ENCODE measurements around the gene CEBPZOS. TPM values are rescaled to one million over a fixed set of nuclear protein-coding genes. Genes with fewer than 3 reads are reported as not detected.

CEBPZOS gene
- total and polyA plus RNA-seq, 2 of the 4 experiments (the other 2 are of a cell fraction), result 16.8 to 31.5 TPM

GRCh38 chr2:37226863-37227262 lies 30.6 kb downstream of the CEBPZOS start:
- peaks cover 4% of the 10 kb centered on the region for H3K9me1 ChIP-seq (ENCODE audit: insufficient read depth, low read length)
- H3K27ac ChIP-seq (ENCODE audit: insufficient read depth, low read length), result no peak overlapping the region
- H4K5ac ChIP-seq (ENCODE audit: low read depth, low read length), result no peak overlapping the region
- H2BK15ac ChIP-seq (ENCODE audit: low read depth, low read length), result no peak overlapping the region
- H3K4ac ChIP-seq (ENCODE audit: low read depth, low read length), result no peak overlapping the region
- H2BK5ac ChIP-seq (ENCODE audit: low read depth, low read length, poor library complexity, severe bottlenecking), result no peak overlapping the region
- peaks cover 18% of the 10 kb centered on the region for H3K36me3 ChIP-seq (ENCODE audit: control insufficient read depth, insufficient read depth, low read length)
- dilution Hi-C loops (cut with HindIII; ENCODE audit: low sequenced_read_pairs, unreplicated experiment), result no loop called here
- H3K4me1 ChIP-seq (ENCODE audit: control insufficient read depth, insufficient read depth, low read length), result peaks cover 2% of the 10 kb centered on the region; the same call in 1 of the 2 replicates
- no peak overlapping the region for H2BK120ac ChIP-seq (ENCODE audit: low read depth, low read length)
- DNase-seq, result no peak
- no CpG with 5 or more reads among the region's 4 CpGs for WGBS, 2 experiments (ENCODE audit: extremely low coverage in 2 of 2, insufficient read length in 1 of 2)
- H2AK5ac ChIP-seq (ENCODE audit: low read depth, low read length), result no peak overlapping the region
- H3K18ac ChIP-seq (ENCODE audit: low read depth, low read length), result no peak overlapping the region
- no peak overlapping the region for H4K91ac ChIP-seq (ENCODE audit: insufficient read depth, low read depth, low read length)
- peaks cover 11% of the 10 kb centered on the region for H4K20me1 ChIP-seq (ENCODE audit: insufficient read depth, low read length)
- H3K79me1 ChIP-seq (ENCODE audit: low read depth in 1 of 2, low read length in 2 of 2), result peaks cover 30 to 61% of the 10 kb centered on the region in 2 experiments
- no peak overlapping the region for H3K14ac ChIP-seq (replicated peaks; ENCODE audit: low read depth, low read length)
- no peak overlapping the region for H3K4me3 ChIP-seq (ENCODE audit: insufficient read depth, low read depth, low read length)
- no peak overlapping the region for H3K23ac ChIP-seq (ENCODE audit: low read depth, low read length)
- no peaks in the 10 kb centered on the region for H3K9me3 ChIP-seq (ENCODE audit: control insufficient read depth, insufficient read depth, low read length)
- H2BK20ac ChIP-seq (ENCODE audit: low read depth, low read length), result no peak overlapping the region
- no peak overlapping the region for H4K8ac ChIP-seq (ENCODE audit: low read depth in 2 of 2, low read length in 2 of 2)
- ChIA-PET POLR2A (ENCODE audit: unreplicated experiment) (interaction anchor here (0.6 kb wide), 1 partner anchor 378 kb away, joined by 4 read pairs; no protein-coding TSS in a partner anchor), CTCF (no interaction called here)
- no TSS peak for BruUV-seq (replicated peaks)
- no peak overlapping the region for H2AK9ac ChIP-seq (replicated peaks; ENCODE audit: low read depth, low read length, poor library complexity)
- intact Hi-C loops (cut with micrococcal nuclease), result no loop called here
- H2AFZ ChIP-seq (replicated peaks; ENCODE audit: low read length, poor library complexity), result no peak overlapping the region
- no peaks in the 10 kb centered on the region for H3K27me3 ChIP-seq (ENCODE audit: control insufficient read depth, insufficient read depth, low read length)
- in situ Hi-C loops (cut with MboI; ENCODE audit: low sequenced_read_pairs), result no loop called here
- H3K4me2 ChIP-seq (ENCODE audit: low read depth, low read length), result no peak overlapping the region
- H3K56ac ChIP-seq (ENCODE audit: extremely low read depth, insufficient read depth, low read length), result no peak overlapping the region
- ATAC-seq (ENCODE audit: low read depth), result no peak
- H3K9ac ChIP-seq (ENCODE audit: low read depth, low read length), result no peak overlapping the region
- TF ChIP-seq CTCF (conservative IDR thresholded peaks at IDR 0.05; ENCODE audit: low read depth, low read length), result no peak
- TF ChIP-seq MXI1 (IDR thresholded peaks at IDR 0.05; ENCODE audit: borderline replicate concordance, low read depth, low read length), result no peak
- no peak for TF ChIP-seq RFX5 (IDR thresholded peaks at IDR 0.05; ENCODE audit: low read depth, low read length)
- TF ChIP-seq SMC3 (IDR thresholded peaks at IDR 0.05; ENCODE audit: low read depth, low read length), result no peak
- TF ChIP-seq MAZ (IDR thresholded peaks at IDR 0.05; ENCODE audit: borderline replicate concordance, low read depth, low read length), result no peak
- no peak for TF ChIP-seq USF2 (IDR thresholded peaks at IDR 0.05; ENCODE audit: low read depth, low read length)
- no peak for TF ChIP-seq NFE2L2 (IDR thresholded peaks at IDR 0.05; ENCODE audit: low read depth, low read length)
- no peak for TF ChIP-seq POLR2A (IDR thresholded peaks at IDR 0.05; ENCODE audit: low read depth, low read length)
- TF ChIP-seq ELK1 (IDR thresholded peaks at IDR 0.05; ENCODE audit: borderline replicate concordance, low read depth, low read length), result no peak
- TF ChIP-seq BHLHE40 (IDR thresholded peaks at IDR 0.05; ENCODE audit: low read depth, low read length), result no peak
- TF ChIP-seq MAFK (IDR thresholded peaks at IDR 0.05; ENCODE audit: low read depth, low read length), result no peak
- no peak for TF ChIP-seq RAD21 (IDR thresholded peaks at IDR 0.05; ENCODE audit: low read length)
- no peak for TF ChIP-seq FOS (IDR thresholded peaks at IDR 0.05; ENCODE audit: low read depth, low read length)
- no peak for TF ChIP-seq CEBPB (IDR thresholded peaks at IDR 0.05; ENCODE audit: low read depth, low read length)
- no peak for TF ChIP-seq RCOR1 (IDR thresholded peaks at IDR 0.05; ENCODE audit: insufficient replicate concordance, low read length)
- TF ChIP-seq CHD1 (IDR thresholded peaks at IDR 0.05; ENCODE audit: low read depth, low read length), result no peak
